ENCODE results near the gene ZIC1.

Gene ZIC1

GRCh38 chr3:147392625-147392946 lies 16.6 kb upstream of the ZIC1 start:
- Histone ChIP-seq H3K9me3 (ENCODE audit: control insufficient read depth, low read length) (no peaks in the 10 kb centered on the region), H3K79me2 (no peaks in the 10 kb centered on the region), H3K4me1 (no peaks in the 10 kb centered on the region), H3K4me2 (ENCODE audit: low read length) (peak overlapping the region; percentile 59), H3K4me3 (ENCODE audit: low read depth, low read length) (peak overlapping the region; percentile 20), H3K27ac (no peak overlapping the region), H2AFZ (peak overlapping the region; percentile 56), H3K27me3 (ENCODE audit: control insufficient read depth, insufficient read depth, low read length) (peaks cover 25% of the 10 kb centered on the region), H3K9ac (no peak overlapping the region), H3K36me3 (ENCODE audit: control insufficient read depth, insufficient read depth, low read length) (no peaks in the 10 kb centered on the region)
- no peak for TF ChIP-seq CTCF (IDR thresholded peaks at IDR 0.05)

GRCh38 chr3:147393261-147393942 lies 15.8 kb upstream of the ZIC1 start:
- Histone ChIP-seq H3K9me3 (ENCODE audit: control insufficient read depth, low read length) (no peaks in the 10 kb centered on the region), H2AFZ (peak overlapping the region; percentile 44), H3K27me3 (ENCODE audit: control insufficient read depth, insufficient read depth, low read length) (peaks cover 27% of the 10 kb centered on the region), H3K4me2 (ENCODE audit: low read length) (no peak overlapping the region), H3K27ac (no peak overlapping the region), H3K4me3 (ENCODE audit: low read depth, low read length) (no peak overlapping the region), H3K9ac (no peak overlapping the region), H3K36me3 (ENCODE audit: control insufficient read depth, insufficient read depth, low read length) (no peaks in the 10 kb centered on the region), H3K79me2 (no peaks in the 10 kb centered on the region), H3K4me1 (no peaks in the 10 kb centered on the region)
- no peak for TF ChIP-seq CTCF (IDR thresholded peaks at IDR 0.05)

GRCh38 chr3:147393943-147394883 lies 15.0 kb upstream of the ZIC1 start:
- Histone ChIP-seq H3K9ac (no peak overlapping the region), H3K4me1 (no peaks in the 10 kb centered on the region), H3K27ac (no peak overlapping the region), H3K79me2 (no peaks in the 10 kb centered on the region), H3K4me3 (ENCODE audit: low read depth, low read length) (no peak overlapping the region), H2AFZ (peak overlapping the region; percentile 44), H3K9me3 (ENCODE audit: control insufficient read depth, low read length) (no peaks in the 10 kb centered on the region), H3K27me3 (ENCODE audit: control insufficient read depth, insufficient read depth, low read length) (peaks cover 27% of the 10 kb centered on the region), H3K36me3 (ENCODE audit: control insufficient read depth, insufficient read depth, low read length) (no peaks in the 10 kb centered on the region), H3K4me2 (ENCODE audit: low read length) (no peak overlapping the region)
- no peak for TF ChIP-seq CTCF (IDR thresholded peaks at IDR 0.05)

GRCh38 chr3:147394884-147395225 lies 14.3 kb upstream of the ZIC1 start:
- no peak for TF ChIP-seq CTCF (IDR thresholded peaks at IDR 0.05)
- Histone ChIP-seq H3K36me3 (ENCODE audit: control insufficient read depth, insufficient read depth, low read length) (no peaks in the 10 kb centered on the region), H3K4me3 (ENCODE audit: low read depth, low read length) (no peak overlapping the region)

More at GRCh38 chr3:147394884-147395225, 14.3 kb upstream of the ZIC1 start:
- no peak overlapping the region for H3K9ac ChIP-seq
- H3K79me2 ChIP-seq = no peaks in the 10 kb centered on the region
- H3K27me3 ChIP-seq (ENCODE audit: control insufficient read depth, insufficient read depth, low read length) = peaks cover 22% of the 10 kb centered on the region
- no peak overlapping the region for H3K27ac ChIP-seq
- no peak overlapping the region for H2AFZ ChIP-seq
- no peaks in the 10 kb centered on the region for H3K9me3 ChIP-seq (ENCODE audit: control insufficient read depth, low read length)
- H3K4me2 ChIP-seq (ENCODE audit: low read length) = no peak overlapping the region
- no peaks in the 10 kb centered on the region for H3K4me1 ChIP-seq
